Right lobe of liver (tissue), 6 donors: ENCODE measurements around the gene VGLL4. TPM values are rescaled to one million over a fixed set of nuclear protein-coding genes. Genes with fewer than 3 reads are reported as not detected.

Source experiments
- ATAC-seq, 4 donors: fragments of 200-7000 bp; cut with Tn5 transposase; one replicate each; pipeline ENCODE4 v1.9.1; 2020; ENCODE audit warnings: mild to moderate bottlenecking in 4 of 4, moderate library complexity in 4 of 4
- DNase-seq, 3 donors: peaks; one replicate each; pipeline ENCODE4 v3.0.0-alpha.2; 2020
- H3K27ac ChIP-seq, 3 donors: fragments of 200-600 bp; one replicate each; pipeline ENCODE4 v1.8.0; 2022
- H3K27me3 ChIP-seq, 2 donors: fragments of 200-600 bp; one replicate each; pipeline ENCODE4 v1.8.0; 2022
- H3K36me3 ChIP-seq, 4 donors: fragments of 200-600 bp; sonication (generic) in 1 of 4; one replicate each; pipeline versions ENCODE4 v1.5.1 to v1.8.0; 2017 to 2022; ENCODE audit warnings: control low read depth in 1 of 4
- H3K4me1 ChIP-seq, 4 donors: fragments of 200-600 bp; sonication (generic) in 1 of 4; one replicate each; pipeline versions ENCODE4 v1.5.1 to v1.8.0; 2017 to 2022; ENCODE audit warnings: control low read depth in 1 of 4
- H3K4me3 ChIP-seq, 3 donors: fragments of 200-600 bp; one replicate each; pipeline ENCODE4 v1.8.0; 2022
- H3K9me3 ChIP-seq, 4 donors: fragments of 200-600 bp; sonication (generic) in 1 of 4; one replicate each; pipeline versions ENCODE4 v1.5.1 to v1.8.0; 2017 to 2022; ENCODE audit warnings: control low read depth in 1 of 4
- CTCF ChIP-seq, 4 donors: fragments of 200-600 bp in 3 of 4; fragments of 450-650 bp in 1 of 4; IDR thresholded peaks; one replicate each; pipeline versions ENCODE4 v1.5.1 to v1.8.0; 2016 to 2022; ENCODE audit warnings: antibody characterized with exemption in 4 of 4, mild to moderate bottlenecking in 2 of 4
- POLR2A ChIP-seq: fragments of 450-650 bp; IDR thresholded peaks from one replicate; pipeline ENCODE4 v1.6.1; 2017; ENCODE audit warnings: antibody characterized with exemption, mild to moderate bottlenecking
- WGBS: methylation state at CpG from one replicate; pipeline ENCODE4 v1.1.6; 2018; ENCODE audit warnings: low coverage, low lambda C conversion rate; ENCODE audit not compliant: insufficient coverage; ENCODE audit errors: missing lambda C conversion rate; 5-methylcytosine and 5-hydroxymethylcytosine counted together
- intact Hi-C, 2 donors: fragments of 100-400 bp; cut with DNase I; formaldehyde crosslinking; loops; one replicate each; pipeline versions ENCODE4 v1.11.2 to v1.14.1; 2022
- total RNA-seq, 6 experiments: library from RNA; depleted of rRNA in 2 of 6; stranded (reverse); fragments of >200 nt in 2 of 6; fragmentation: NEBNext Ultra II Directional in 3 of 6; extraction: Animal tissue kit (Norgen Biotek cat#: 25700) in 3 of 6; gene quantifications; one replicate each; pipeline versions ENCODE4 v1.1.0 to v1.2.4, GENCODE V29; 2016 to 2023
- donor health status: DM: no; HTN: yes; CAD: no.
- donor health status: DM: no; HTN: no; CAD: no.
- donor health status: DM: no; HTN: no; CAD: no.
- donor health status: DM: no; HTN: yes; CAD: no.
- donor health status: DM: no; HTN: yes; CAD: no.

Gene VGLL4
- total RNA-seq, 6 experiments from 2014 or later: 10.4 to 22.4 (median 15.2) TPM

GRCh38 chr3:11589706-11590105 lies 54.0 kb downstream of the VGLL4 start:
- Histone ChIP-seq H3K9me3 (no peaks in the 10 kb centered on the region), H3K27me3 (no peaks in the 10 kb centered on the region), H3K27ac (no peak overlapping the region), H3K4me3 (no peak overlapping the region), H3K36me3 (no peaks in the 10 kb centered on the region), H3K4me1 (peaks cover 0 to 5% (median 0%) of the 10 kb centered on the region in 4 donors)
- intact Hi-C loops: no loop called here
- WGBS: 79% methylated on average over 4 of the region's 11 CpGs
- ATAC-seq (no peak), DNase-seq (no peak)
- TF ChIP-seq POLR2A (no peak), CTCF (IDR thresholded peaks at IDR 0.05) (no peak)

GRCh38 chr3:11588755-11589154 lies 55.0 kb downstream of the VGLL4 start:
- WGBS: 62% methylated on average over 3 of the region's 3 CpGs
- DNase-seq (no peak), ATAC-seq (no peak)
- H3K27me3 ChIP-seq: no peaks in the 10 kb centered on the region
- no peak overlapping the region for H3K4me3 ChIP-seq
- H3K36me3 ChIP-seq: no peaks in the 10 kb centered on the region
- no peaks in the 10 kb centered on the region for H3K9me3 ChIP-seq
- intact Hi-C loops: no loop called here
- H3K4me1 ChIP-seq: peaks cover 0 to 5% (median 0%) of the 10 kb centered on the region in 4 donors
- H3K27ac ChIP-seq: no peak overlapping the region
- TF ChIP-seq POLR2A: no peak
- no peak for TF ChIP-seq CTCF (IDR thresholded peaks at IDR 0.05)

DNA sequence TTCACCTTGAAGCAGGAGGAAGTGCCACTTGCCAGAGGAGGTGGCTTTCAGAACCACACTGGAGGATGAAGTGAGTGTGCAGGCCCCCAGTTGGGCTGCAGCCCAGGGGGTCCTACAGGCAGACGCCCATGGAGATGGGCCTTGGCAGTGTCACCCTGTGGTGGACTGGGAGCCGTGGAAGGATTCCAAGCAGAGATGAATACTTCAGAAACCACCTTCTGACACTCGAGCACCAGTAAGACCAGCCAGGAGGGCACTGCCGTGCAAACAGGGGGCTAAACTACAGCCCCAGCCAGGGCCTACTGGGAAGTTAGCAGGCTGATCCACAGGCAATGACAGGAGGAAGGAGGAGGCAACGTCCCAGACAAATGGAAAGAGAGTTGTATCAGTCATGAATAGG lies 55.4 kb downstream of the VGLL4 start:
- WGBS: 78% methylated on average over 3 of the region's 5 CpGs

DNA sequence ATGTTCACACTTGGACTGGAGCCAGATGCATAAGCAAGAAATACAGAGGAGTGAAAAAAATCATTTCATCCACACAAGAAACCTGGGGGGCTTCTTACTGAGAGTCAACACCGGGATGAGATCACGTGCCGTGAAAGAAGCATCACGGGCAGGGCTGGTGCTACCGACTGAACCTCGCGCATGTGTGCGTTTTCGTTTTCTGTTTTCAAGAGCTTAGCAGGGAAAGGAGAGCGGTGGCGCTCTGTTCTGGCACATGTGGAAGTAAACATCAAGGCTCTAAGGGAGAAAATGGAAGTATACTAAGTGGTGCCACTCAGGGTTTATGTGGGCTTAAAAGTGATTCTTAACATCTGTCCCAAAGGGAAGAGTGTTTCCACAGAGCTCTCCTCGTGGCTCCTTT lies 55.9 kb downstream of the VGLL4 start:
- H3K36me3 ChIP-seq: no peaks in the 10 kb centered on the region
- ATAC-seq (no peak), DNase-seq (no peak)
- no peak overlapping the region for H3K27ac ChIP-seq
- intact Hi-C loops: no loop called here
- no peaks in the 10 kb centered on the region for H3K9me3 ChIP-seq
- H3K27me3 ChIP-seq: no peaks in the 10 kb centered on the region
- H3K4me1 ChIP-seq: peaks cover 0 to 3% (median 0%) of the 10 kb centered on the region in 4 donors
- TF ChIP-seq POLR2A: no peak
- no peak for TF ChIP-seq CTCF (IDR thresholded peaks at IDR 0.05)
- no peak overlapping the region for H3K4me3 ChIP-seq
- 93% methylated on average over 11 of the region's 12 CpGs for WGBS

More for the DNA sequence above, 55.4 kb downstream of the VGLL4 start:
- ATAC-seq: no peak
- Histone ChIP-seq H3K27ac (no peak overlapping the region), H3K9me3 (no peaks in the 10 kb centered on the region), H3K4me1 (peaks cover 0 to 5% (median 0%) of the 10 kb centered on the region in 4 donors), H3K27me3 (no peaks in the 10 kb centered on the region), H3K36me3 (no peaks in the 10 kb centered on the region), H3K4me3 (no peak overlapping the region)
- DNase-seq: no peak
- intact Hi-C loops: no loop called here
- TF ChIP-seq CTCF (IDR thresholded peaks at IDR 0.05) (no peak), POLR2A (no peak)

- Histone ChIP-seq H3K4me1 (no peaks in the 10 kb centered on the region), H3K9me3 (no peaks in the 10 kb centered on the region), H3K27me3 (no peaks in the 10 kb centered on the region), H3K36me3 (no peaks in the 10 kb centered on the region), H3K27ac (no peak overlapping the region), H3K4me3 (no peak overlapping the region)
- TF ChIP-seq CTCF (IDR thresholded peaks at IDR 0.05) (no peak), POLR2A (no peak)
- no peak for ATAC-seq
- intact Hi-C loops: no loop called here
- DNase-seq: no peak
- WGBS: 81% methylated on average over 4 of the region's 4 CpGs
Measured at GRCh38 chr3:11584570-11584969, 59.1 kb downstream of the VGLL4 start.
